SH-SY5Y (cell line): Measurements from ENCODE around the gene DNAH8.

Experiments used
- GATA2 ChIP-seq: IDR thresholded peaks from 2 replicates; pipeline ENCODE4 v1.6.1; 2011; ENCODE audit warnings: mild to moderate bottlenecking, low read depth, low read length
- GATA3 ChIP-seq: IDR thresholded peaks from 2 replicates; pipeline ENCODE4 v1.6.1; 2011; ENCODE audit warnings: low read depth, mild to moderate bottlenecking, low read length, moderate library complexity

The DNAH8 gene

GRCh38 chr6:38789256-38789655 lies 74.1 kb downstream of the DNAH8 start:
- TF ChIP-seq GATA3 (no peak), GATA2 (no peak)

GRCh38 chr6:38792356-38792755 lies 77.2 kb downstream of the DNAH8 start:
- TF ChIP-seq GATA2 (no peak), GATA3 (no peak)

- no peak for TF ChIP-seq GATA2
- TF ChIP-seq GATA3, result no peak
Measured at GRCh38 chr6:38794682-38795081, 79.6 kb downstream of the DNAH8 start.

- no peak for TF ChIP-seq GATA2
- no peak for TF ChIP-seq GATA3
Measured at GRCh38 chr6:38796006-38796405, 80.9 kb downstream of the DNAH8 start.

GRCh38 chr6:38796850-38797249 lies 81.7 kb downstream of the DNAH8 start:
- TF ChIP-seq GATA3 (no peak), GATA2 (no peak)

- TF ChIP-seq GATA3 (no peak), GATA2 (no peak)
Measured at GRCh38 chr6:38797391-38797790, 82.3 kb downstream of the DNAH8 start.

- no peak for TF ChIP-seq GATA2
- no peak for TF ChIP-seq GATA3
Measured at GRCh38 chr6:38799529-38800184, 84.5 kb downstream of the DNAH8 start.

- no peak for TF ChIP-seq GATA2
- no peak for TF ChIP-seq GATA3
Measured at GRCh38 chr6:38801305-38801704, 86.2 kb downstream of the DNAH8 start.

- TF ChIP-seq GATA2 (no peak), GATA3 (no peak)
Measured at GRCh38 chr6:38802497-38802896, 87.4 kb downstream of the DNAH8 start.

GRCh38 chr6:38803129-38803528 lies 88.0 kb downstream of the DNAH8 start:
- TF ChIP-seq GATA3 (no peak), GATA2 (no peak)

- TF ChIP-seq GATA2 (no peak), GATA3 (no peak)
Measured at GRCh38 chr6:38804358-38804757, 89.2 kb downstream of the DNAH8 start.

- TF ChIP-seq GATA3 (no peak), GATA2 (no peak)
Measured at GRCh38 chr6:38805127-38805655, 90.1 kb downstream of the DNAH8 start.

GRCh38 chr6:38805692-38806091 lies 90.6 kb downstream of the DNAH8 start:
- TF ChIP-seq GATA3, result no peak
- TF ChIP-seq GATA2, result no peak

- no peak for TF ChIP-seq GATA2
- no peak for TF ChIP-seq GATA3
Measured at GRCh38 chr6:38806271-38806670, 91.2 kb downstream of the DNAH8 start.

GRCh38 chr6:38806833-38807232 lies 91.7 kb downstream of the DNAH8 start:
- TF ChIP-seq GATA2 (no peak), GATA3 (no peak)

GRCh38 chr6:38808039-38808438 lies 92.9 kb downstream of the DNAH8 start:
- TF ChIP-seq GATA3 (no peak), GATA2 (no peak)

- TF ChIP-seq GATA2 (no peak), GATA3 (no peak)
Measured at GRCh38 chr6:38813041-38813823, 98.1 kb downstream of the DNAH8 start.
